GM13977 (cell line): Measurements from ENCODE around the gene TREX2.

ENCODE experiments used
- DNase-seq: peaks from one replicate; pipeline ENCODE4 v3.0.0; 2012; ENCODE audit warnings: low spot score
- in situ Hi-C: fragments of 300-500 bp; cut with MboI; formaldehyde crosslinking; loops from one replicate; pipeline ENCODE4 v1.12.0; 2022; ENCODE audit warnings: low sequenced_read_pairs, low pct_unique_long_range_greater_than_20kb, mixed read lengths, inconsistent platforms; ENCODE audit not compliant: unreplicated experiment
- TF ChIP-seq, protein P1 (sequence below): IDR thresholded peaks from 2 replicates; pipeline ENCODE4 v1.5.1; 2012; ENCODE audit warnings: mild to moderate bottlenecking, control low read depth; ENCODE audit not compliant: insufficient read depth; ENCODE audit errors: extremely low read depth, missing control alignments

TREX2 gene

DNA sequence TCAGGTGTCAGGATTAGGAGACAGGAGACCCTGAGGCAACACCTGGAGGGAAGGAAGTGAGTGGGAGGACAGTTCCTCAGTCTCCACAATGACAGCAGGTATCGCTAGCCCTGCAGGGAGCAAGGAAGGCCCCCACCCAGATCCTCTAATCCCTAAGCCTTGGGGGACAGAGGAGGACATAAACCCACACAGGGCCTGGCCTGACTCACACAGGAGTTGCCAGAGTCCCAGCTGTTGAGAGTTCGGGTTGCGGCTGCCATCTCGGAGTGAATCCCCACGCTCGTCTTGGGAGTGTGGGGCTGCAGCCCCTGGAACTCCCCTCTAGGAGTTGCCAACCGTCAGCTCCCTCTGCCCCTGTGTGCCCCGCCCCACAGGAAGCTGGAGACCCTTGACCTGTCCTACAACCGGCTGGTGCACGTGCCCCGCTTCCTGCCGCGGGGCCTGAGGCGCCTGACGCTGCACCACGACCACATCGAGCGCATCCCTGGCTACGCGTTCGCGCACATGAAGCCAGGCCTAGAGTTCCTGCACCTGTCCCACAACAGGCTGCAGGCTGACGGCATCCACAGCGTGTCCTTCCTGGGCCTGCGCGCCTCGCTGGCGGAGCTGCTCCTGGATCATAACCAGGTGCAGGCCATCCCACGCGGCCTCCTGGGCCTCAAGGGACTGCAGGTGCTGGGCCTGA is 39.7 kb upstream of the TREX2 start:
- TF ChIP-seq, protein P1, sequence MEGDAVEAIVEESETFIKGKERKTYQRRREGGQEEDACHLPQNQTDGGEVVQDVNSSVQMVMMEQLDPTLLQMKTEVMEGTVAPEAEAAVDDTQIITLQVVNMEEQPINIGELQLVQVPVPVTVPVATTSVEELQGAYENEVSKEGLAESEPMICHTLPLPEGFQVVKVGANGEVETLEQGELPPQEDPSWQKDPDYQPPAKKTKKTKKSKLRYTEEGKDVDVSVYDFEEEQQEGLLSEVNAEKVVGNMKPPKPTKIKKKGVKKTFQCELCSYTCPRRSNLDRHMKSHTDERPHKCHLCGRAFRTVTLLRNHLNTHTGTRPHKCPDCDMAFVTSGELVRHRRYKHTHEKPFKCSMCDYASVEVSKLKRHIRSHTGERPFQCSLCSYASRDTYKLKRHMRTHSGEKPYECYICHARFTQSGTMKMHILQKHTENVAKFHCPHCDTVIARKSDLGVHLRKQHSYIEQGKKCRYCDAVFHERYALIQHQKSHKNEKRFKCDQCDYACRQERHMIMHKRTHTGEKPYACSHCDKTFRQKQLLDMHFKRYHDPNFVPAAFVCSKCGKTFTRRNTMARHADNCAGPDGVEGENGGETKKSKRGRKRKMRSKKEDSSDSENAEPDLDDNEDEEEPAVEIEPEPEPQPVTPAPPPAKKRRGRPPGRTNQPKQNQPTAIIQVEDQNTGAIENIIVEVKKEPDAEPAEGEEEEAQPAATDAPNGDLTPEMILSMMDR: no peak
- DNase-seq: no peak
- in situ Hi-C loops: no loop called here

DNA sequence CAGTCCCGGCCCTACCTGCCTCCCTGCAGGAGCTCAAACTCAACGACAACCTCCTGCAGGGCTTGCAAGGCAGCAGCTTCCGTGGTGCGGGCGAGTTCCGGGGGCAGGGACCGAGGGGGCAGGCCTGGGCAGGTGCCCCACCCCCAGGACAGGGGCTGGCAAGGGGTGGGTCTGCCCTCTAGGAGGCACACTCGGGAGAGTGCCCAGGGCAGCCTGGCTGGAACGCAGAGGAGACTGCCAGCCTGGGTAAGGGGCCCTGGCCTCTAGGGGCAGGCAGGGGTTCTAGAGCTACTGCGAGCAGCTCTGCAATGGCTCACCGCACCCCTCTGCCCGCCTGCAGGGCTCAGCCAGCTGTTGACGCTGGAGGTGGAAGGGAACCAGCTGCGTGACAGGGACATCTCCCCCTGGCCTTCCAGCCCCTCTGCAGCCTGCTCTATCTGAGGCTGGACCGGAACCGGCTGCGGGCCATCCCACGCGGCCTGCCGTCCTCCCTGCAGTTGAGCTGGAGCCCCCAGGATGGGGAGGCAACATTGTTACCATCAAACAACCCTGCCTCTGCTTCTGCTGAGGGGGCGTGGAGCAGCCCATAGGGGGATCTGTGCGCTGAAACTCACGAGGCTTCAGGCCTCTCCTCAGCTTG is 36.6 kb upstream of the TREX2 start:
- DNase-seq: no peak
- in situ Hi-C loops: no loop called here
- TF ChIP-seq, protein P1: no peak

- TF ChIP-seq, protein P1: no peak
These were observed 35.2 kb upstream of the TREX2 start for GRCh38 chrX:153481043-153481442.

GRCh38 chrX:153478746-153479145 is 32.9 kb upstream of the TREX2 start:
- in situ Hi-C loops: no loop called here
- no peak for DNase-seq
- TF ChIP-seq, protein P1: no peak

More at GRCh38 chrX:153481043-153481442, 35.2 kb upstream of the TREX2 start:
- in situ Hi-C loops: no loop called here
- no peak for DNase-seq

DNA sequence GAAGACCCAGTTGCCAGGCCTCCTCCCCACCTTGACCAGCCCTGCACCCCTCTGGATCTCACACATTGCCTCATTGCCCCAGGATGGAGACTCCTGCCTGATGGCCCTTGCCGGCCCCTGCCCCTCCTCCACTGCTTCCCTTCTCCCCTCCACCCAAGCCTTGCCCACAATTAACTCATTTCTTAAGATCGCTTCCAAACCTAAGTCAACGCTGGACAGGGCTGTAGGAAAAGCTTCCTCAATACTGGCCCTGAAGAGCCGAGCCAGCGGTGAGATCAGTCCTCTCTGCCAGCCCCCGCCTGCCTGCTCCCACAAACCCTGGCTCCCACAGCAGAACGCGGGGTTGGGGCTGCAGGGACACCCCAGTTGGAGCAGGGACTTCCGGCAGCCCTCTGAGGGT is 32.0 kb upstream of the TREX2 start:
- DNase-seq: no peak
- in situ Hi-C loops: no loop called here
- TF ChIP-seq, protein P1: no peak

GRCh38 chrX:153477364-153477857 is 31.6 kb upstream of the TREX2 start:
- DNase-seq: no peak
- in situ Hi-C loops: no loop called here
- TF ChIP-seq, protein P1: no peak
